HepG2 (cell line): ENCODE data around the gene ERO1A. TPM values are rescaled to one million over a fixed set of nuclear protein-coding genes. Genes with fewer than 3 reads are reported as not detected.

Source experiments
- DDIT3 ChIP-seq: sonication (generic); formaldehyde crosslinking; IDR thresholded peaks from 2 replicates; pipeline ENCODE4 v1.4.0; 2020; ENCODE audit warnings: mild to moderate bottlenecking, missing genetic modification reagents
- EHMT2 ChIP-seq: fragments of 200-600 bp; sonication (generic); IDR thresholded peaks from 2 replicates; pipeline ENCODE4 v1.7.0; 2017; ENCODE audit warnings: antibody characterized with exemption, low read depth, low read length, borderline replicate concordance
- GATAD2A ChIP-seq: IDR thresholded peaks from 2 replicates; pipeline ENCODE4 v1.6.1; 2016
- HES4 ChIP-seq: sonication (generic); formaldehyde crosslinking; IDR thresholded peaks from 2 replicates; pipeline ENCODE4 v1.9.0; 2021; ENCODE audit warnings: mild to moderate bottlenecking, missing genetic modification reagents, borderline replicate concordance
- HHEX ChIP-seq: IDR thresholded peaks from 2 replicates; pipeline ENCODE4 v1.6.1; 2016; ENCODE audit warnings: control low read depth
- HMG20A ChIP-seq: IDR thresholded peaks from 2 replicates; pipeline ENCODE4 v1.6.1; 2016; ENCODE audit warnings: borderline replicate concordance
- HMG20B ChIP-seq: conservative IDR thresholded peaks from 2 replicates; pipeline ENCODE4 v1.6.1; 2016; ENCODE audit warnings: missing genetic modification reagents, missing compliant biosample characterization
- KDM5A ChIP-seq: fragments of 200-600 bp; sonication (generic); IDR thresholded peaks from 2 replicates; pipeline ENCODE4 v1.7.0; 2018; ENCODE audit warnings: antibody characterized with exemption, mild to moderate bottlenecking, low read length, borderline replicate concordance
- MYNN ChIP-seq: sonication (generic); formaldehyde crosslinking; IDR thresholded peaks from 2 replicates; pipeline ENCODE4 v1.4.0; 2020; ENCODE audit warnings: mild to moderate bottlenecking, low read depth, missing genetic modification reagents
- NR2C2 ChIP-seq: sonication (generic); formaldehyde crosslinking; IDR thresholded peaks from 2 replicates; pipeline ENCODE4 v1.4.0; 2020; ENCODE audit warnings: missing genetic modification reagents, mild to moderate bottlenecking, moderate library complexity, borderline replicate concordance
- NR3C1 ChIP-seq: sonication (generic); formaldehyde crosslinking; IDR thresholded peaks from 2 replicates; pipeline ENCODE4 v1.4.0; 2020; ENCODE audit warnings: missing genetic modification reagents
- PHF21A ChIP-seq: sonication (generic); formaldehyde crosslinking; IDR thresholded peaks from 2 replicates; pipeline ENCODE4 v1.5.0; 2020; ENCODE audit warnings: mild to moderate bottlenecking, missing genetic modification reagents
- SRSF4 ChIP-seq: fragments of 200-400 bp; formaldehyde crosslinking; IDR thresholded peaks from one replicate; pipeline ENCODE4 v1.6.1; 2018; ENCODE audit warnings: mild to moderate bottlenecking, low read depth, low read length, moderate library complexity; ENCODE audit not compliant: poor library complexity, severe bottlenecking
- TP53 ChIP-seq: sonication (generic); formaldehyde crosslinking; conservative IDR thresholded peaks from 2 replicates; pipeline ENCODE4 v1.4.0; 2020; ENCODE audit warnings: missing genetic modification reagents
- ZBTB34 ChIP-seq: sonication (generic); formaldehyde crosslinking; IDR thresholded peaks from 2 replicates; pipeline ENCODE4 v1.8.0; 2022; ENCODE audit warnings: mild to moderate bottlenecking, missing genetic modification reagents
- ZBTB37 ChIP-seq: sonication (generic); formaldehyde crosslinking; IDR thresholded peaks from 2 replicates; pipeline ENCODE4 v1.4.0; 2020; ENCODE audit warnings: mild to moderate bottlenecking, missing genetic modification reagents
- ZC3H13 ChIP-seq: sonication (generic); formaldehyde crosslinking; IDR thresholded peaks from 2 replicates; pipeline ENCODE4 v1.8.1; 2023; ENCODE audit warnings: mild to moderate bottlenecking, missing genetic modification reagents, moderate library complexity
- ZNF597 ChIP-seq: sonication (generic); formaldehyde crosslinking; IDR thresholded peaks from 2 replicates; pipeline ENCODE4 v1.5.0; 2020; ENCODE audit warnings: missing genetic modification reagents
- ZNF747 ChIP-seq: sonication (generic); formaldehyde crosslinking; IDR thresholded peaks from 2 replicates; pipeline ENCODE4 v1.8.1; 2023; ENCODE audit warnings: missing genetic modification reagents, mild to moderate bottlenecking, borderline replicate concordance
- ZNF788 ChIP-seq: sonication (generic); formaldehyde crosslinking; IDR thresholded peaks from 2 replicates; pipeline ENCODE4 v1.5.0; 2020; ENCODE audit warnings: mild to moderate bottlenecking, missing genetic modification reagents, borderline replicate concordance
- polyA plus RNA-seq, 8 experiments: library from polyadenylated mRNA; depleted of rRNA in 3 of 8; stranded (reverse) in 7 of 8; unstranded in 1 of 8; fragments of >200 nt; fragmentation: Illumina TruSeq in 4 of 8; extraction: Trizol in 4 of 8; gene quantifications; 2 replicates each; pipeline versions ENCODE4 v1.2.1 to v1.2.3, GENCODE V29; 2011 to 2016; ENCODE audit warnings: low read depth in 4 of 8, missing spikeins in 1 of 8, mixed read lengths in 1 of 8; ENCODE audit not compliant: insufficient read depth in 1 of 8
- total RNA-seq, 5 experiments: library from RNA; depleted of rRNA; stranded (reverse); fragments of >200 nt; fragmentation: Illumina TruSeq; extraction: Trizol; gene quantifications; 2 replicates each; pipeline ENCODE4 v1.2.3, GENCODE V29; 2016; ENCODE audit warnings: low read depth in 1 of 5
- TF ChIP-seq, protein P1 (sequence below): sonication (generic); formaldehyde crosslinking; IDR thresholded peaks from 2 replicates; pipeline ENCODE4 v1.4.0; 2020; ENCODE audit warnings: missing genetic modification reagents, low read depth, mild to moderate bottlenecking, borderline replicate concordance
- TF ChIP-seq, protein P2 (sequence below): sonication (generic); formaldehyde crosslinking; IDR thresholded peaks from 2 replicates; pipeline ENCODE4 v1.8.0; 2022; ENCODE audit warnings: low read depth, missing genetic modification reagents

Gene ERO1A
- total and polyA plus RNA-seq, 2 of the 13 experiments (the other 11 are each of a cell fraction or from before 2014, with no cell fraction given): 60.3 to 137 TPM

- TF ChIP-seq ZC3H13 (CRISPR knock-in tag): peak; percentile 85; the same call in 1 of the 2 replicates
- TF ChIP-seq, protein P1, sequence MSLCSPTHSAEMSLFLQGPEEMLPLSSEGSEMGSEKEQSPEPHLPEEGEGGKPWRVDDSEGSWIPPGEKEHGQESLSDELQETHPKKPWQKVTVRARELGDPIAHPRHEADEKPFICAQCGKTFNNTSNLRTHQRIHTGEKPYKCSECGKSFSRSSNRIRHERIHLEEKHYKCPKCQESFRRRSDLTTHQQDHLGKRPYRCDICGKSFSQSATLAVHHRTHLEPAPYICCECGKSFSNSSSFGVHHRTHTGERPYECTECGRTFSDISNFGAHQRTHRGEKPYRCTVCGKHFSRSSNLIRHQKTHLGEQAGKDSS (CRISPR knock-in tag): no peak
- TF ChIP-seq ZBTB37 (CRISPR knock-in tag): no peak
- 0 out of 2 replicates have a peak, but pooled peaks have one; percentile 17 for TF ChIP-seq GATAD2A (CRISPR knock-in tag)
- TF ChIP-seq HMG20A (CRISPR knock-in tag): no peak; the same call in 1 of the 2 replicates
- peak; percentile 48; the same call in 1 of the 2 replicates for TF ChIP-seq ZNF747
- TF ChIP-seq HES4: no peak
- no peak for TF ChIP-seq MYNN (CRISPR knock-in tag)
- TF ChIP-seq TP53 (CRISPR knock-in tag): no peak
- no peak for TF ChIP-seq DDIT3 (CRISPR knock-in tag)
- no peak for TF ChIP-seq SRSF4
- no peak for TF ChIP-seq HHEX (CRISPR knock-in tag)
- TF ChIP-seq NR3C1 (CRISPR knock-in tag): no peak
- peak; percentile 77; the same call in 1 of the 2 replicates for TF ChIP-seq ZNF788 (CRISPR knock-in tag)
- no peak for TF ChIP-seq HMG20B (CRISPR knock-in tag)
- no peak for TF ChIP-seq ZBTB34 (CRISPR knock-in tag)
- TF ChIP-seq KDM5A: peak; percentile 31; the same call in 1 of the 2 replicates
- no peak for TF ChIP-seq EHMT2
- no peak for TF ChIP-seq ZNF597 (CRISPR knock-in tag)
- TF ChIP-seq, protein P2, sequence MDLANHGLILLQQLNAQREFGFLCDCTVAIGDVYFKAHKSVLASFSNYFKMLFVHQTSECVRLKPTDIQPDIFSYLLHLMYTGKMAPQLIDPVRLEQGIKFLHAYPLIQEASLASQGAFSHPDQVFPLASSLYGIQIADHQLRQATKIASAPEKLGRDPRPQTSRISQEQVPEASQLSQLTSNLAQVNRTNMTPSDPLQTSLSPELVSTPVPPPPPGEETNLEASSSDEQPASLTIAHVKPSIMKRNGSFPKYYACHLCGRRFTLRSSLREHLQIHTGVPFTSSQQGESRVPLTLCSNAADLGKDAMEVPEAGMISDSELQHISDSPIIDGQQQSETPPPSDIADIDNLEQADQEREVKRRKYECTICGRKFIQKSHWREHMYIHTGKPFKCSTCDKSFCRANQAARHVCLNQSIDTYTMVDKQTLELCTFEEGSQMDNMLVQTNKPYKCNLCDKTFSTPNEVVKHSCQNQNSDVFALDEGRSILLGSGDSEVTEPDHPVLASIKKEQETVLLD (CRISPR knock-in tag): no peak
- peak; percentile 37; the same call in 1 of the 2 replicates for TF ChIP-seq NR2C2
- TF ChIP-seq PHF21A (CRISPR knock-in tag): no peak; the same call in 1 of the 2 replicates
Observed at GRCh38 chr14:52729925-52730708, 34.8 kb upstream of the ERO1A start, which contains the start of gene STYX (continued).
